HG02970 (cell line): ENCODE data around the gene CHCHD10.

Experiments
- ATAC-seq: cut with Tn5 transposase; IDR thresholded peaks from one replicate; pipeline ENCODE4 v1.9.1; 2021; ENCODE audit warnings: mild to moderate bottlenecking, moderate library complexity, moderate number of reproducible peaks; ENCODE audit not compliant: unreplicated experiment, low FRiP score

The CHCHD10 gene

DNA sequence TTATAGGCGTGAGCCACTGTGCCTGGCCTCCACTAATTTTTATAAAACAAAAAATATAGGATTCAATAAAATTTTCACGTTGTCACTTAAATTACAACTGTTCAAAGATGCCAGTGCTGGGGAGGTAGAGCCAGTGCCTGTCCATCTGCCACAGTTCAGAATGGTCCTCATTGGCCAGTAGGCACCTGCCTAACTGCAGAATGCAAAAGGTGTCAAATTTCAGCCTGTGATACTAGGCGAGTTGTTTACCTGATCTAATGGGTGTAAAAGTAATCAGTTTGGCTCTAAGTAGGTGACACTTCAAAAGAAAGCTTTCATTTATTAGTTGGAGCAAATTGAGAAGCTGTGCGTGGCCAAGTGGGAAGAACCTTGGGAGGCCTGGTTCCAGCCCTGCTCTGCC lies 21.3 kb upstream of the CHCHD10 start:
- ATAC-seq, result no peak

DNA sequence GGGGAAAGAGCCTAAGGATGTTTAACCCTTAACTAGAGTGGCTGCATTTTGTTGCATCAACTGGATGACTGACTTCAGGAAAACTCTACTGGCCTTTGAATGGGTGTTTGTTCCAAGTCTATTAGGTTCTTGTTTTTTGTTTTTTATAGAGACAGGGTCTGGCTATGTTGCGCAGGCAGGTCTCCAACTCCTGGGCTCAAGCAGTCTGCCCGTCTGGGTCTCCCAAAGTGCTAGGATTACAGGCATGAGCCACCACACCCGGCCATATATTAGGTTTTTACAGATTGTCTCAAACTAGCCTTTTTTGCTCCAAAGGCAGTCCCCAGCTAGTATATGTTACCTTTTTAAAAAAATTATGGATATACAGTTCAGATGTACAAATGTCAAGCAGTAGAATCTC lies 20.1 kb upstream of the CHCHD10 start:
- no peak for ATAC-seq

DNA sequence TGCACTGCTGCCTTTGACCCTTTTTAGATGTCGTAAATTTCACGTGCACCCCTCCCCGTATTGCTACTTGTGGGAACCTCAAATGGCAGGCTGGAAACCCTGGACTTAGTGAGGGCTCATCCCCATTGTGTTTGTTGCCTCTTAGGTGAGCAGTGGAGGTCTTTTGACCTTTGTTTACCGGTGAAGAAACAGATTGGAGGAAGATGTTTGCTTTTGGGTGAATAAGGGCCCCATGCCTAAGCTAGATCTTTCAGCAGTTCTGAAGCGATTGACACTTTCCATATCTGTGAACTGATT lies 19.8 kb upstream of the CHCHD10 start:
- peak; percentile 11 for ATAC-seq

DNA sequence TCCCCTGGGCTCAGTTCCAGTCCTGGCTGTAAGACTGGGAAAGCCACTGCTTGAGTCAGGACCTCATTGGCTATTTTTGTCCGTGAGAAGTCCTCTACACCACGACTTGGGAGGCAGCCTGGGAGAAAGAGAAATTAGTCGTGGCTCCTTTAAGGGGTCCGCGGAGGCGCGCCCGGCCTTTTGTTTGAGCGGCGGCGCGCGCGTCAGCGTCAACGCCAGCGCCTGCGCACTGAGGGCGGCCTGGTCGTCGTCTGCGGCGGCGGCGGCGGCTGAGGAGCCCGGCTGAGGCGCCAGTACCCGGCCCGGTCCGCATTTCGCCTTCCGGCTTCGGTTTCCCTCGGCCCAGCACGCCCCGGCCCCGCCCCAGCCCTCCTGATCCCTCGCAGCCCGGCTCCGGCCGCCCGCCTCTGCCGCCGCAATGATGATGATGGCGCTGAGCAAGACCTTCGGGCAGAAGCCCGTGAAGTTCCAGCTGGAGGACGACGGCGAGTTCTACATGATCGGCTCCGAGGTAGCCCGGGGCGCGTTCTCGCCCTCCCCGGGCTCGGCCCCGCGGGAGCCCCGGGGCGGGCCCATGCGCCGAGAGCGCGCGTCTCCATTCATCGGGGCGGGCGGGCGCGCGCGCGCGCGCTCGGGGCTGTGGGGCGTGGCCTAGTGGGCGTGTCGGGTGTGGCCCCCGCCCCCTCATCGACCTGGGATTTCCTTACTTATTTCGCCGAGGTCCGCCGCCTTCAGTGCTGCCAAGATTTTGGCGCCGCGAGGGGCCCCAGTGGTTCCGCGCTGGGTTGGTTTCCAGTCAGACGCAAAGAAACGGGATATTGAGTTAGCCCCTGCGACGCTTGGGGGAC lies 19.2 kb upstream of the CHCHD10 start, which contains the start of gene SMARCB1:
Gene SMARCB1, plus strand, starts transcription at position 215 of the 848 bp plus-strand sequence. Its CDS starts 204 bp downstream, at position 419.
- ATAC-seq, result peak; percentile 67

DNA sequence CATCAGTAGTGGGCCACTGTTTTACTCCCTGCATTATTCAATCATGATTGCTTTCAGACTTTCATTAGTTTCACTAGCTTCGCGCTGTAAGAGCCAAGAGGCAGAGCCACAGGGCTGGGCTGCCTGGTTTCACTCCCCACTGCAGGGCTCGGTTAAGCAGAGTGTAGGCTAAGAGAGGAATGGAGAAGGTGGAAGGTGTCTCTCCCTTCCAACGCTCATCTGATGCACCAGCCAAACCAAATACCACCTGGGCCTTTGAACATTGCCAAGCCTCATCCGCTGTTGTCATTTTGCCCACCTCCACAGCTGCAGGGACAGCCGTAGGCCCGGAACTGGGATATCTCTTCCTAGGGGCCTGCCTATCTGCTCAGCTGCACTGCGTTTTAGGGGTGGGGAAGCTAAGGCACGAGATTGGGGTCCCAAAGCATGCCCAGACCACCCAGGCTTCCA lies 18.5 kb upstream of the CHCHD10 start:
- no peak for ATAC-seq

DNA sequence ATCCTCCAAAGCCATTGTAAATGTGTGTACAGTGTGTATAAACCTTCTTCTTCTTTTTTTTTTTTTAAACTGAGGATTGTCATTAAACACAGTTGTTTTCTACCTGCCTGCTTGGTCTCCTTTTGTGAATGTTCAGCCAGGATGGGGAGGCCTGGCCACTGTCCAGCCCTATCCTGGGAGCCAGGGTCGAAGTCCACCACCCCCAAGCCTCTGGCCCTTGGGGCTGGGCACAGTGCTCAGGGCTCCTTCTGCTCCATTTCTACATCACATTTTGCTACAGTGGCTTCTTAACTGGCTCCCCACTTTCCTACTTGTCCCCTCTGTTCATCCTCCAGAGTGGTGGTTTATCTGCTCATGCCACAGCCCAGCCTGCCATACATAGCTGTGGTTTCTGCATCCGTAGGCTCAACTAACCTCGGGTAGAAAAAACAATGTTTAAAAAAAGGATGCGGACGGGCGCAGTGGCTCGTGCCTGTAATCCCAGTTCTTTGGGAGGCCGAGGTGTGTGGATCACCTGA lies 16.5 kb upstream of the CHCHD10 start:
- ATAC-seq, result no peak

DNA sequence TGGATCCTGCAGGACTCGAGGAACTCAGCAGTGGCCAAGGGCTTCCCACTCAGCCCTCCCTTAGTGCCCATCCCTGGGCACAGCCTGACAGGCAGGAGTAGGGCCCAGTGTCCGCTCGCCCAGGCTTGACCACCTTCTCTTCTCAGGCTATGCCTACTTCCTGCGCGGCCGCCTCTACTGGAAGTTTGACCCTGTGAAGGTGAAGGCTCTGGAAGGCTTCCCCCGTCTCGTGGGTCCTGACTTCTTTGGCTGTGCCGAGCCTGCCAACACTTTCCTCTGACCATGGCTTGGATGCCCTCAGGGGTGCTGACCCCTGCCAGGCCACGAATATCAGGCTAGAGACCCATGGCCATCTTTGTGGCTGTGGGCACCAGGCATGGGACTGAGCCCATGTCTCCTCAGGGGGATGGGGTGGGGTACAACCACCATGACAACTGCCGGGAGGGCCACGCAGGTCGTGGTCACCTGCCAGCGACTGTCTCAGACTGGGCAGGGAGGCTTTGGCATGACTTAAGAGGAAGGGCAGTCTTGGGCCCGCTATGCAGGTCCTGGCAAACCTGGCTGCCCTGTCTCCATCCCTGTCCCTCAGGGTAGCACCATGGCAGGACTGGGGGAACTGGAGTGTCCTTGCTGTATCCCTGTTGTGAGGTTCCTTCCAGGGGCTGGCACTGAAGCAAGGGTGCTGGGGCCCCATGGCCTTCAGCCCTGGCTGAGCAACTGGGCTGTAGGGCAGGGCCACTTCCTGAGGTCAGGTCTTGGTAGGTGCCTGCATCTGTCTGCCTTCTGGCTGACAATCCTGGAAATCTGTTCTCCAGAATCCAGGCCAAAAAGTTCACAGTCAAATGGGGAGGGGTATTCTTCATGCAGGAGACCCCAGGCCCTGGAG lies 15.7 kb upstream of the CHCHD10 start:
- no peak for ATAC-seq

DNA sequence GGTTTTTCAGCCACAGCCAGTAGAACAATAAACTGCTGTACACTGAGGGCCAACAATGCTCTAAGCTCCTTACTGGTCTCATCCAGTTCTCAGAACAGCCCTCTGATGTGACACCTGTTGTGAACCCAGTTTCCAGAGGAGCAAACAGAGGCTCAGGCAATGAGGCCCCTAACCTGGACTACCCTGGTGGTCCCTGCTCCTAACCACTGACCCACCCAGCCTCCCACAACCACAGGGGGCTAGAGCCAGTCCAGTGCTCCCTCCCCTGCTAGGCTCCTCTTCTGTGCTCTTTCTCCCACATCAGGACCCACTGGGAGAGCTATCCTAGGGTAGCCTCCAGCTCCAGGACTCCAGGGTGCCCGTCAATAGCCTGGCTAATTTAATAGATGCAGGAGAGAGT lies 14.9 kb upstream of the CHCHD10 start:
- ATAC-seq, result no peak

DNA sequence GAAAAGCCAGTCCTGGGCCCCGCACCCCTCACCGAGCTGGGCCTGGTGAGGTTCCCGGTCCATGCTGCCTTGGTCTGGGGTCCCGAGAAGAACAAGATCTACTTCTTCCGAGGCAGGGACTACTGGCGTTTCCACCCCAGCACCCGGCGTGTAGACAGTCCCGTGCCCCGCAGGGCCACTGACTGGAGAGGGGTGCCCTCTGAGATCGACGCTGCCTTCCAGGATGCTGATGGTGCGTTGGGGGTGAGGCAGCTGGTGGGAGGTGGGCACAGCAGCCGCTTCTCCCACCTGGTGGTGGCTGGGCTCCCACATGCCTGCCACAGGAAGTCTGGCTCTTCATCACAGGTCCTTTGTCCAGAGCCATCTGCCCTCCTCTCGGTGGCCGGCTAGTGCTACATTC lies 14.5 kb upstream of the CHCHD10 start:
- no peak for ATAC-seq

DNA sequence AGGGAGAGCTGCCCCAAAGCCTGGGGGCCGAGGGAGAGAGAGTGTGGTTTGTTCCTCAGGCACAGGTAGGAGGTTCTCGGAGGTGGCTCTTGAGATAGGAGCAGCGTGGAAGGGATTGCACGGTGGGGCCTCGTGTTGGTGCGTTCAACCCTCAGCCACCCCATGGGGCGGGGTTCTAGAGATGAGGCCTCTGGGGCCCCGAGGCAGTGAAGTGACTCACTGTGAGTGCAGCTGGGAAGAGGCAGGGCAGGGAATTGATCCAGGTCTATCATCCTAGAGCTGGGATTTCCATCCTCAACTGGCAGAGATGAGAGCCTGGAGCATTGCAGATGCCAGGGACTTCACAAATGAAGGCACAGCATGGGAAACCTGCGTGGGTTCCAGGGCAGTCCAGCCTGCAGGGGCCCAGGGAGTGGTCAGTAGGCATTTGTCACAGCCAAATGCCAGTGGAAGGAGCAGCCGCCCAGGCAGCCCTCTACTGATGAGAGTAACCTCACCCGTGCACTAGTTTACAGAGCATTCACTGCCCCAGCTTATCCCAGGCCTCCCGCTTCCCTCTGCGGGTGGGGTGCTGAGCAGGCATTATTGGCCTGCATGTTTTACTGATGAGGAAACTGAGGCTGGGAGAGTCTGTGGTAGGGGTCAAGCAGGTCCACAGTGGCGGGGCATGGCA lies 13.9 kb upstream of the CHCHD10 start:
- ATAC-seq, result no peak

DNA sequence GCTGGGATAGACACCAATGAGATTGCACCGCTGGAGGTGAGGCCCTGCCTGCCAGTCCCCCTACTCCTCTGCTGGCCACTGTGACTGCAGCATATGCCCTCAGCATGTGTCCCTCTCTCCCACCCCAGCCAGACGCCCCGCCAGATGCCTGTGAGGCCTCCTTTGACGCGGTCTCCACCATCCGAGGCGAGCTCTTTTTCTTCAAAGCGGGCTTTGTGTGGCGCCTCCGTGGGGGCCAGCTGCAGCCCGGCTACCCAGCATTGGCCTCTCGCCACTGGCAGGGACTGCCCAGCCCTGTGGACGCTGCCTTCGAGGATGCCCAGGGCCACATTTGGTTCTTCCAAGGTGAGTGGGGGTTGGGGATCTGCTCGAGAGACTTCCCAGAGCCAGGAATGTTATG lies 13.3 kb upstream of the CHCHD10 start:
- no peak for ATAC-seq

DNA sequence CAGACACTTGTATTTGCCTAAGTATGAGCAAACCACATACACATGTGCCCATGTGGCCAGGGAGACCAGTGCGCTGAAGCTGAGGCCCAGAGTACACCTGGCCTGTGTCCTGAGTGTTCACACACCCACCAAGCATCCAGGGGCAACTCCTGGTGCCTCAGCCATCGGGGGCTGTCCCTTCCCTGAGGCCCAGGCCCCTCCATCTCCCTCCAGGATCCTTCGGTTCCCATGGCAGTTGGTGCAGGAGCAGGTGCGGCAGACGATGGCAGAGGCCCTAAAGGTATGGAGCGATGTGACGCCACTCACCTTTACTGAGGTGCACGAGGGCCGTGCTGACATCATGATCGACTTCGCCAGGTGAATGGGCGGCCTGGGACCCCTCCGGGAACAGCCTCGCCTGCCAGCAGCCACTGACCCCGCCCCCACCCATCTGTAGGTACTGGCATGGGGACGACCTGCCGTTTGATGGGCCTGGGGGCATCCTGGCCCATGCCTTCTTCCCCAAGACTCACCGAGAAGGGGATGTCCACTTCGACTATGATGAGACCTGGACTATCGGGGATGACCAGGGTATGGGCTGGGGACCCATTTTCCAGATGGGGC lies 12.5 kb upstream of the CHCHD10 start:
- no peak for ATAC-seq

DNA sequence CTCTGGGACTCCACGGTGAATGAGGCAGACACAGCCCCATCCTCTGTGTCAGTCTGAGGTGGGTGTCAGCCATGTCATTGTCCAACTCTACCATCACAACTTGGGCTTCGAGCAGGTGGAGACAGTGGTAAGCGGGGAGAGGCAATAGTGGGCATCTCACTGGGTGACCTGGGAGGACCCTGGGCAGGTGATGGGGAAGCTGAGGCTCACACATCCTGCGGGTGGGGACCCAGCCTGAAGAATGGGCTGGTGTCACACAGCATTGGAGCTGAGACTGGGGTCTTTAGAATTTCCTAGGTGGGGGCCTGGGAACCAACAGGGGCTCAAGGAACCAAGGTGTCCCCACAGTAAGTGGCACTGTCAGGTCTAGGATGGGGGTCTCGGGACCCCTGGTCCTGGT lies 12.0 kb upstream of the CHCHD10 start:
- ATAC-seq, result no peak

DNA sequence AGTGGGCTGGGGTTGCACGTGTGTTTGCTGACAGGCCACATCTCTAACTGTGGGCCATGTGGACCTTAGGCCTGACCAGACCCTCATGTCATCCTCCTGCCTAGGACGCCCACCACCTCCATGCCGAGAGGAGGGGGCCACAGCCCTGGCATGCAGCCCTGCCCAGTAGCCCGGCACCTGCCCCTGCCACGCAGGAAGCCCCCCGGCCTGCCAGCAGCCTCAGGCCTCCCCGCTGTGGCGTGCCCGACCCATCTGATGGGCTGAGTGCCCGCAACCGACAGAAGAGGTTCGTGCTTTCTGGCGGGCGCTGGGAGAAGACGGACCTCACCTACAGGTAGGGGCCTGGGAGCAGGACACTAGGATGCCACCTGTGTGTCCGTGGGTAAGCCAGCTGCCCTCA lies 11.3 kb upstream of the CHCHD10 start:
- ATAC-seq, result no peak

DNA sequence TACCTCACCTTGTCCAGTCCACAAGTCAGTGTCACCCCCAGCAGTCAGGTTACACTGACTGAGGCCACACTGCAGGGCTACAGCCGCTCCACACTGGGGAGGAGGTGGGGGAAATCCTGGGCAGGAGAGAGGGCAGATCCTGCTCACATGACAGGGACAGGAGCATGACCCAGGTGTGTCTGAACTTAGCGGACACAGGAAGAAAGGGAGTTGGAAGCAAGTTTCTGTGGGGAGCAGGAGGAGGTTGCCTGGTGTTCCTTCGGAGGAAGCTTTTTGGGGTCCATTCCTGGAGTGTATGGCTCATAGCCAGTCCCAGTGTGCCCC lies 10.8 kb upstream of the CHCHD10 start:
- ATAC-seq, result no peak

DNA sequence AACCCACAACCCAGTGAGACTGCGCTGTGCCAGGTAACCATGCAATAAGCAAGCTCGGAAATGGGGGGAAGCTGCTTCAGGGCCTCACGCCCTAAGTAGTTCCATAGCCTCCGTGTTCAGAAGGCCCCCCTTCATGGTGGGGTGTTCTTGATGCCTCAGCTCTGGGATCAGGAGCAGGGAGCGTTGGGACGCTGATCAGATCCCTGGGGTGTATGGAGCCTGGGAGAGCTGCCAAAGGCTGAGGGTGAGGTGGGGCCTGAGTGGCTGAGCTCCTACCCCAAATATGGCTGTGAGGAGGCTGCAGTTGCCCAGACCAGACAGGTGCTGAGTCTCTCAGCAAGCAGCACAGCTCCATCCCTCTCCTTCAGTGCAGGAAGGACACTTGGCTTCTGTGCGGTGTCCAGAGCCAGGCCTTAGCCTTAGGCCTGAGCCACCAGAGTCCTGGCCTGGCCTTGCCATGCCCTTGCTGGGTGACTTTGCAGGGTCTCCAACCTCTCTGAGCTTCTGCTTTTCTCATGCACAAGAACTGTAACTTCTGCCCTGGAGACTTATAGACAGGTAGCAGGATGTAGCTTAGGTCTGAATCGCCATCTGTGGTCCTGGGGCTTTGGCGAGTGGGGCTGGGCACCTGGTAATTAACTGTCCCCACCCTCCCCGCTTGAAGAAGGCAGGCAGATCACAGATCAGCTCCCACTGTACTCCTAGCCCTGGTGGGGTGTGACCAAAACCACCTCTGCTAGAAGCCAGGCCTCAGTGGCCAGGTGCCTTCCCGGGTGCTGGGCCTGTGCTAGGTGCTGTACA lies 10.2 kb upstream of the CHCHD10 start:
- ATAC-seq, result no peak

DNA sequence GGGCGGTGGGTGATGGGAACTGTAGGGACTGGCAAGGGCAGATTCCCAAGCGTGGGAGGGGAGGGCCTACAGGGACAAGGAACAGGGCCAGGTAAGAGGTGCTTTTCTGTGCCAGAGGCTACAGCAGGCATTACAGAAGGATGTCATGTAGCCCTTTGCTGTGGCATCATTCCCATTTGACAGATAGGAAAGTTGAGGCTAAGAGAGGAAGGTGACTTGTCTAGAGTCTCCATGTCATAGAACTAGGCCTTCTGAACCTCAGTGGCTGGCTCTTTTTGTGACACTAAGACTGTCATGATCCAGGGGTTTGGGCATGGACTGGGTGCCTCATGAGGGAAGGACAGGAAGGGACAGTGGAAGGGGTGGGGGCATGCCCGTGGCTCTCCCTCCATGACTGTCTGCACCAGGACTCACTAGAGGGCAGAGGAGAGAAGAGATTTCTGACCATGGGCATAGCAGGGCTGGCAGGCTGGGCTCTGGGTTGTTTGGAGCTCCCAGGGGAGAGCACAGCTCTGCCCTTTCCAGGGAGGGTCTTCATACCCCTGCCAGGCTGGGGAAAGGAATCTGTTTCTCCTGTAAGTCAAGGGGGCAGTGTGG lies 8.1 kb upstream of the CHCHD10 start:
- no peak for ATAC-seq

DNA sequence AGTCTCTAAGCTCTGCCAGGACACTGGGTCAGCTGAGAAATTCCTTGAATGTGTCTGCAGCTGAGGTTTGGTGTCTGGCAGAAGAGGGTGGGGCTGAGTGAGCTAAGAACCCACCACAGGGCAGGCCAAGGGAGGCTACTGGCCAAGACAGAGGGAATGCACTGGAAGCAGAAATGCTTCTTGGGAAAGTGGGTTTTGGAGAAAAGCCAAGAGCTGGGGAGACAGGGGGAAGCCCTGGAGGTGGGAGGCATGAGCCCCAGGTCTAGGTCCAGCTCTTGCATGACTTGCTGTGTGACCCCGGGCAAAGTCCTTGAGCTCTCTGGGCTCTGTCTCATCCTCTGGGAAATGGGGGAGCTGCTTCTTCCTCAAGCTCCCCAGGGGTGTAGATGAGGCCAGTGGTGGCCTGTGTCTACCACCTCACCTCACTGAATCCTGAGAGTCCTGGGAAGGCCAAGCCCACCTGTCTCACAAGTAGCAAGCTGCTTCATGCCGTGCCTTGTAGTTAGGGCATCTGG lies 7.2 kb upstream of the CHCHD10 start:
- ATAC-seq, result no peak
